ENCODE results near the gene KNOP1. TPM values are rescaled to one million over a fixed set of nuclear protein-coding genes. Genes with fewer than 3 reads are reported as not detected.

Gene KNOP1
- polyA plus RNA-seq, 3 donors: 1.5 to 2.8 (median 2.4) TPM

DNA sequence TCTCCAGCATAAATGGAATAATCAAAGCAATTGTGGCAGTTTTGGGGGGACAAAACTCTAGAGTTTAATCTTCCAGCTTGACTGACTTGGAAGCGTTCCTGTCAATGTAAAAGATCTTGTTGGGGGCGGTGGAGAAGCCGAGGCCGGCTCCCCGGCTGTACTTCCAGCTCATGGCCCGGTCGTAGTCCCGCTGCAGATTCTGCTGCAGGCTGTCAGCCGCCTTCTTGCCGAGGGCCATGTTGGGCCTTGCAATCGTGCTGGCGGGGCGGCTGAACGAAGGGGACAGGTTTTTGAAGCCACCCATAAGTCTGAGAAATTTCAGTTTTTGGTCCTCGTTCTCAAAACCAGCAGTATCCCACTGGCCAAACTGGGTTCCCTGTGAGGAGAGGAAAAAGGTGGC, 11.2 kb downstream of the KNOP1 start:
- Histone ChIP-seq H3K4me3 (replicated peaks in 1 of 3; ENCODE audit: low read depth in 2 of 3, low read length in 3 of 3) (no peak overlapping the region), H3K4me2 (replicated peaks; ENCODE audit: extremely low read depth, low read length, poor library complexity, severe bottlenecking) (no peak overlapping the region), H3K79me2 (ENCODE audit: insufficient read depth, low read length) (no peaks in the 10 kb centered on the region), H3K36me3 (replicated peaks in 1 of 2; ENCODE audit: control insufficient read depth in 1 of 2, insufficient read depth in 2 of 2, low read length in 2 of 2) (peaks cover 52 to 75% of the 10 kb centered on the region in 2 donors), H3K27me3 (ENCODE audit: control insufficient read depth in 2 of 2, insufficient read depth in 2 of 2, low read length in 2 of 2) (no peaks in the 10 kb centered on the region), H3K27ac (ENCODE audit: low read depth in 1 of 2, low read length in 2 of 2) (no peak overlapping the region), H3K9me3 (replicated peaks in 1 of 2; ENCODE audit: control insufficient read depth in 1 of 2, insufficient read depth in 1 of 2, low read length in 2 of 2) (no peaks in the 10 kb centered on the region), H3K9ac (ENCODE audit: insufficient read depth, low read length, poor library complexity, severe bottlenecking) (no peak overlapping the region), H4K20me1 (ENCODE audit: insufficient read depth, low read length) (no peaks in the 10 kb centered on the region), H3K4me1 (ENCODE audit: control insufficient read depth in 1 of 2, insufficient read depth in 2 of 2, low read length in 2 of 2) (peaks cover 6 to 7% of the 10 kb centered on the region in 2 donors), H2AFZ (ENCODE audit: insufficient read depth, low read depth, low read length, poor library complexity, severe bottlenecking) (no peak overlapping the region)
- intact Hi-C loops (cut with micrococcal nuclease): no loop called here
- DNase-seq: no peak
- H3K27ac Mint-ChIP-seq: no peak overlapping the region
- H3K4me3 Mint-ChIP-seq: no peak overlapping the region
- no peaks in the 10 kb centered on the region for H3K27me3 Mint-ChIP-seq (ENCODE audit: low read depth in 3 of 3)
- TF ChIP-seq, protein P1, sequence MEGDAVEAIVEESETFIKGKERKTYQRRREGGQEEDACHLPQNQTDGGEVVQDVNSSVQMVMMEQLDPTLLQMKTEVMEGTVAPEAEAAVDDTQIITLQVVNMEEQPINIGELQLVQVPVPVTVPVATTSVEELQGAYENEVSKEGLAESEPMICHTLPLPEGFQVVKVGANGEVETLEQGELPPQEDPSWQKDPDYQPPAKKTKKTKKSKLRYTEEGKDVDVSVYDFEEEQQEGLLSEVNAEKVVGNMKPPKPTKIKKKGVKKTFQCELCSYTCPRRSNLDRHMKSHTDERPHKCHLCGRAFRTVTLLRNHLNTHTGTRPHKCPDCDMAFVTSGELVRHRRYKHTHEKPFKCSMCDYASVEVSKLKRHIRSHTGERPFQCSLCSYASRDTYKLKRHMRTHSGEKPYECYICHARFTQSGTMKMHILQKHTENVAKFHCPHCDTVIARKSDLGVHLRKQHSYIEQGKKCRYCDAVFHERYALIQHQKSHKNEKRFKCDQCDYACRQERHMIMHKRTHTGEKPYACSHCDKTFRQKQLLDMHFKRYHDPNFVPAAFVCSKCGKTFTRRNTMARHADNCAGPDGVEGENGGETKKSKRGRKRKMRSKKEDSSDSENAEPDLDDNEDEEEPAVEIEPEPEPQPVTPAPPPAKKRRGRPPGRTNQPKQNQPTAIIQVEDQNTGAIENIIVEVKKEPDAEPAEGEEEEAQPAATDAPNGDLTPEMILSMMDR (IDR thresholded peaks at IDR 0.05): no peak
- peaks cover 58 to 84% of the 10 kb centered on the region in 2 donors for H3K36me3 Mint-ChIP-seq
- peaks cover 0 to 3% (median 0%) of the 10 kb centered on the region in 7 donors for H3K9me3 Mint-ChIP-seq
- peaks cover 7% of the 10 kb centered on the region for H3K4me1 Mint-ChIP-seq
- 97% methylated on average over 14 of the region's 15 CpGs for WGBS (ENCODE audit: insufficient coverage)

GRCh38 chr16:19705843-19706242, 12.2 kb downstream of the KNOP1 start:
- H3K4me1 ChIP-seq (ENCODE audit: control insufficient read depth in 1 of 2, insufficient read depth in 2 of 2, low read length in 2 of 2): peaks cover 6 to 7% of the 10 kb centered on the region in 2 donors
- Mint-ChIP-seq H3K36me3 (peaks cover 59 to 86% of the 10 kb centered on the region in 2 donors), H3K9me3 (peaks cover 0 to 3% (median 0%) of the 10 kb centered on the region in 7 donors), H3K27me3 (ENCODE audit: low read depth in 3 of 3) (no peaks in the 10 kb centered on the region), H3K4me3 (no peak overlapping the region), H3K4me1 (peaks cover 7% of the 10 kb centered on the region), H3K27ac (peak overlapping the region in 1 of 7 donors; percentile 10)
- no peak overlapping the region for H3K4me3 ChIP-seq (replicated peaks in 1 of 3; ENCODE audit: low read depth in 2 of 3, low read length in 3 of 3)
- intact Hi-C loops (cut with micrococcal nuclease): no loop called here
- TF ChIP-seq, protein P1 (IDR thresholded peaks at IDR 0.05): no peak
- H3K27ac ChIP-seq (ENCODE audit: low read depth in 1 of 2, low read length in 2 of 2): peak overlapping the region in 1 of 2 donors; percentile 14
- no peak overlapping the region for H3K4me2 ChIP-seq (replicated peaks; ENCODE audit: extremely low read depth, low read length, poor library complexity, severe bottlenecking)
- H2AFZ ChIP-seq (ENCODE audit: insufficient read depth, low read depth, low read length, poor library complexity, severe bottlenecking): no peak overlapping the region
- no peaks in the 10 kb centered on the region for H3K9me3 ChIP-seq (replicated peaks in 1 of 2; ENCODE audit: control insufficient read depth in 1 of 2, insufficient read depth in 1 of 2, low read length in 2 of 2)
- H3K36me3 ChIP-seq (replicated peaks in 1 of 2; ENCODE audit: control insufficient read depth in 1 of 2, insufficient read depth in 2 of 2, low read length in 2 of 2): peaks cover 54 to 84% of the 10 kb centered on the region in 2 donors
- no peaks in the 10 kb centered on the region for H3K27me3 ChIP-seq (ENCODE audit: control insufficient read depth in 2 of 2, insufficient read depth in 2 of 2, low read length in 2 of 2)
- H3K9ac ChIP-seq (ENCODE audit: insufficient read depth, low read length, poor library complexity, severe bottlenecking): no peak overlapping the region
- H3K79me2 ChIP-seq (ENCODE audit: insufficient read depth, low read length): no peaks in the 10 kb centered on the region
- no peaks in the 10 kb centered on the region for H4K20me1 ChIP-seq (ENCODE audit: insufficient read depth, low read length)
- 80% methylated on average over 1 of the region's 5 CpGs for WGBS (ENCODE audit: insufficient coverage)
- DNase-seq: no peak
